ENCODE data around the gene HLA-DOA.

HLA-DOA gene

DNA sequence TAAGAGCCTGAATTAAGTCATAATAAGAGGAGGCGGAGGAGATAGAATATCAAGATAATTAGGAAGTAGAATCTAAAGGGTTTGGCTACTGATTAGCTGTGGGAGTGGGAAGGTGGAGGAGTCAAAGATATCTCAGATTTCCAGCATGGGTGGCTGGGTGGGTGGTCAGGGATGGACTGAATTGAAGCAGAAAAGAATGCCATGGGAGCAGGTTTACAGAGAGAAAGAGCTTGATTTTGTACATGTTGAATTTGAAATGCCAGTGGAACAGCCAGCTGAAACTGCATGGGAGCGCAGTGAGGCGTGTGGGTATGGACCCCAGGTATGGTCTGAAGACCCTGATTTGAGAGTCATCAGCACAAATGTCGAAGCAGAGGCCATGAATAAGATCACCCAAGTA, 55.1 kb downstream of the HLA-DOA start:
- no peaks in the 10 kb centered on the region; the same call in 1 of the 2 replicates for H3K79me2 ChIP-seq (ENCODE audit: insufficient read depth, low read depth)
- H3K4me3 ChIP-seq (IDR thresholded peaks at IDR 0.05; ENCODE audit: insufficient read depth, low read depth, low read length) = no peak overlapping the region
- H2AFZ ChIP-seq (ENCODE audit: low read depth) = no peak overlapping the region
- H3K27me3 ChIP-seq (ENCODE audit: insufficient read depth, low read depth) = no peaks in the 10 kb centered on the region
- H3K9ac ChIP-seq = no peak overlapping the region
- H3K27ac ChIP-seq = no peak overlapping the region
- no peaks in the 10 kb centered on the region for H3K36me3 ChIP-seq (ENCODE audit: insufficient read depth)
- TF ChIP-seq, protein P1, sequence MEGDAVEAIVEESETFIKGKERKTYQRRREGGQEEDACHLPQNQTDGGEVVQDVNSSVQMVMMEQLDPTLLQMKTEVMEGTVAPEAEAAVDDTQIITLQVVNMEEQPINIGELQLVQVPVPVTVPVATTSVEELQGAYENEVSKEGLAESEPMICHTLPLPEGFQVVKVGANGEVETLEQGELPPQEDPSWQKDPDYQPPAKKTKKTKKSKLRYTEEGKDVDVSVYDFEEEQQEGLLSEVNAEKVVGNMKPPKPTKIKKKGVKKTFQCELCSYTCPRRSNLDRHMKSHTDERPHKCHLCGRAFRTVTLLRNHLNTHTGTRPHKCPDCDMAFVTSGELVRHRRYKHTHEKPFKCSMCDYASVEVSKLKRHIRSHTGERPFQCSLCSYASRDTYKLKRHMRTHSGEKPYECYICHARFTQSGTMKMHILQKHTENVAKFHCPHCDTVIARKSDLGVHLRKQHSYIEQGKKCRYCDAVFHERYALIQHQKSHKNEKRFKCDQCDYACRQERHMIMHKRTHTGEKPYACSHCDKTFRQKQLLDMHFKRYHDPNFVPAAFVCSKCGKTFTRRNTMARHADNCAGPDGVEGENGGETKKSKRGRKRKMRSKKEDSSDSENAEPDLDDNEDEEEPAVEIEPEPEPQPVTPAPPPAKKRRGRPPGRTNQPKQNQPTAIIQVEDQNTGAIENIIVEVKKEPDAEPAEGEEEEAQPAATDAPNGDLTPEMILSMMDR (conservative IDR thresholded peaks at IDR 0.05; ENCODE audit: low read depth, low read length) = no peak
- peaks cover 28% of the 10 kb centered on the region for H3K4me1 ChIP-seq (ENCODE audit: low read depth, poor library complexity, severe bottlenecking)
- H4K20me1 ChIP-seq (ENCODE audit: insufficient read depth) = no peaks in the 10 kb centered on the region
- H3K4me2 ChIP-seq = no peak overlapping the region

All from KMS-11 (cell line).